ENCODE data around the gene STRAP.

GRCh38 chr12:15896867-15897266 is 14.7 kb downstream of the STRAP start:
- TF ChIP-seq REST (IDR thresholded peaks at IDR 0.05; ENCODE audit: insufficient read depth in 1 of 2, low read depth in 2 of 2, low read length in 2 of 2) (no peak), POLR2AphosphoS5 (IDR thresholded peaks at IDR 0.05; ENCODE audit: low read depth, low read length) (no peak), TAF1 (IDR thresholded peaks at IDR 0.05; ENCODE audit: borderline replicate concordance, insufficient read depth, low read length) (no peak), SIN3A (IDR thresholded peaks at IDR 0.05; ENCODE audit: borderline replicate concordance, insufficient read depth, low read length) (no peak), FOXP2 (optimal IDR thresholded peaks at IDR 0.05; ENCODE audit: borderline replicate concordance, extremely low read depth, extremely low read length, insufficient read depth) (no peak)
